Parathyroid adenoma (tissue), 2 donors: ENCODE data around the gene ASIP.
"Not testable (repeated sequence)": the region's sequence is repeated elsewhere in the genome, so short reads cannot be mapped to it uniquely, and the experiment has no call there.

Experiments
- H2AFZ ChIP-seq: fragments of 300-600 bp; sonication (generic); one replicate; pipeline ENCODE4 v1.7.0; 2017; ENCODE audit warnings: antibody characterized with exemption, mild to moderate bottlenecking
- H3K27ac ChIP-seq: fragments of 300-600 bp; sonication (generic); one replicate; pipeline ENCODE4 v1.7.0; 2017
- H3K27me3 ChIP-seq: fragments of 300-600 bp; sonication (generic); one replicate; pipeline ENCODE4 v1.7.0; 2017; ENCODE audit warnings: low read length; ENCODE audit not compliant: control insufficient read depth, insufficient read depth
- H3K36me3 ChIP-seq: fragments of 300-600 bp; sonication (generic); one replicate; pipeline ENCODE4 v1.7.0; 2017; ENCODE audit warnings: low read length; ENCODE audit not compliant: control insufficient read depth, insufficient read depth
- H3K4me1 ChIP-seq: fragments of 300-600 bp; sonication (generic); one replicate; pipeline ENCODE4 v1.7.0; 2017; ENCODE audit warnings: control low read depth
- H3K4me2 ChIP-seq: fragments of 300-600 bp; sonication (generic); one replicate; pipeline ENCODE4 v1.7.0; 2017; ENCODE audit warnings: low read length
- H3K4me3 ChIP-seq: fragments of 300-600 bp; sonication (generic); one replicate; pipeline ENCODE4 v1.7.0; 2017; ENCODE audit warnings: low read depth, low read length
- H3K79me2 ChIP-seq: fragments of 300-600 bp; sonication (generic); one replicate; pipeline ENCODE4 v1.7.0; 2017; ENCODE audit warnings: control low read depth
- H3K9ac ChIP-seq: fragments of 300-600 bp; sonication (generic); one replicate; pipeline ENCODE4 v1.7.0; 2017; ENCODE audit warnings: mild to moderate bottlenecking
- H3K9me3 ChIP-seq: fragments of 300-600 bp; sonication (generic); one replicate; pipeline ENCODE4 v1.7.0; 2017; ENCODE audit warnings: low read length; ENCODE audit not compliant: control insufficient read depth
- TF ChIP-seq, protein P1 (sequence below): fragments of 300-600 bp; sonication (generic); IDR thresholded peaks from one replicate; pipeline ENCODE4 v1.7.0; 2017; ENCODE audit warnings: antibody characterized with exemption, mild to moderate bottlenecking
- donor health status: primary hyperparathyroidism.

The ASIP gene

DNA sequence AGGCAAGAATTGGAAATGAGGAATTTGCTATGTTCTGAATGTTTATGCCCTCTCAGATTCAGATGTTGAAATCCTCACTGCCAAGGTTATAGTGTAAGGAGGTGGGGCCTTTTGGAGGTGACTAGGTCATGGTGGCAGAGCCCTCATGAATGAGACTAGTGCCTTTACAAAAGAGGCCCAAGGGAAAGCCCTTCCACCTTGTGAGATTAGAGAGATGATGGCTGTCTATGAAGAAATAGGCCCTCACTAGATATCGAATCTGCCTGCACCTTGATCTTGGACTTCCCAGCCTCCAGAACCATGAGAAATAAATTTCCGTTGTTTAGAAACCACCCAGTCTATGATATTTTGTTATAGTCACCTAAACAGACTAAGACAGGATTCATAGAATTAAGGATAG lies 10.4 kb downstream of the ASIP start:
- Histone ChIP-seq H3K4me3 (no peak overlapping the region), H3K79me2 (no peaks in the 10 kb centered on the region), H3K27me3 (no peaks in the 10 kb centered on the region), H3K27ac (no peak overlapping the region), H3K4me2 (no peak overlapping the region), H2AFZ (no peak overlapping the region), H3K9ac (no peak overlapping the region), H3K36me3 (no peaks in the 10 kb centered on the region), H3K9me3 (no peaks in the 10 kb centered on the region), H3K4me1 (no peaks in the 10 kb centered on the region)
- TF ChIP-seq, protein P1, sequence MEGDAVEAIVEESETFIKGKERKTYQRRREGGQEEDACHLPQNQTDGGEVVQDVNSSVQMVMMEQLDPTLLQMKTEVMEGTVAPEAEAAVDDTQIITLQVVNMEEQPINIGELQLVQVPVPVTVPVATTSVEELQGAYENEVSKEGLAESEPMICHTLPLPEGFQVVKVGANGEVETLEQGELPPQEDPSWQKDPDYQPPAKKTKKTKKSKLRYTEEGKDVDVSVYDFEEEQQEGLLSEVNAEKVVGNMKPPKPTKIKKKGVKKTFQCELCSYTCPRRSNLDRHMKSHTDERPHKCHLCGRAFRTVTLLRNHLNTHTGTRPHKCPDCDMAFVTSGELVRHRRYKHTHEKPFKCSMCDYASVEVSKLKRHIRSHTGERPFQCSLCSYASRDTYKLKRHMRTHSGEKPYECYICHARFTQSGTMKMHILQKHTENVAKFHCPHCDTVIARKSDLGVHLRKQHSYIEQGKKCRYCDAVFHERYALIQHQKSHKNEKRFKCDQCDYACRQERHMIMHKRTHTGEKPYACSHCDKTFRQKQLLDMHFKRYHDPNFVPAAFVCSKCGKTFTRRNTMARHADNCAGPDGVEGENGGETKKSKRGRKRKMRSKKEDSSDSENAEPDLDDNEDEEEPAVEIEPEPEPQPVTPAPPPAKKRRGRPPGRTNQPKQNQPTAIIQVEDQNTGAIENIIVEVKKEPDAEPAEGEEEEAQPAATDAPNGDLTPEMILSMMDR, result no peak

DNA sequence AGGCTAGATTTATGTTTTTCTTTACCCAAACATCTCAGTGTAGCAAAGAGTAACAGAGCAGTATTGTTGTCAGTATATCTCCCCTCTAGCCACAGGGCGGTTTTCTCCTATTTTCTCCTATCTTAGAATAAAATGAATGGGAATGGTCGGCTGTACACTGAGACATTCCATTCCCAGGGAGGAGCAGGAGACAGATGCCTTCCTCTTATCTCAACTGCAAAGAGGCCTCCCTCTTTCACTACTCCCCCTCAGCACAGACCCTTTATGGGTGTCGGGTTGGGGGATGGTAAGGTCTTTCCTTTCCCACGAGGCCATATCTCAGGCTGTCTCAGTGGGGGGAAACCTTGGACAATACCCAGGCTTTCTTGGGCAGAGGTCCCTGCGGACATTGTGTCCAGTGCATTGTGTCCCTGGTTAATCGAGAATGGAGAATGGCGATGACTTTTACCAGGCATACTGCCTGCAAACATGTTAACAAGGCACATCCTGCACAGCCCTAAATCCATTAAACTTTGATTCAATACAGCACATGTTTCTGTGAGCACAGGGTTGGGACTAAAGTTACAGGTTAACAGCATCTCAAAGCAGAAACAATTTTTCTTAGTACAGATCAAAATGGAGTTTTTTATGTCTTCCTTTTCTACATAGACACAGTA lies 11.3 kb downstream of the ASIP start:
- not testable (repeated sequence) for H3K79me2 ChIP-seq, H3K36me3 ChIP-seq, H3K4me2 ChIP-seq, H3K4me1 ChIP-seq, H3K4me3 ChIP-seq, H3K27me3 ChIP-seq, H3K9ac ChIP-seq, H3K27ac ChIP-seq, H2AFZ ChIP-seq, H3K9me3 ChIP-seq

DNA sequence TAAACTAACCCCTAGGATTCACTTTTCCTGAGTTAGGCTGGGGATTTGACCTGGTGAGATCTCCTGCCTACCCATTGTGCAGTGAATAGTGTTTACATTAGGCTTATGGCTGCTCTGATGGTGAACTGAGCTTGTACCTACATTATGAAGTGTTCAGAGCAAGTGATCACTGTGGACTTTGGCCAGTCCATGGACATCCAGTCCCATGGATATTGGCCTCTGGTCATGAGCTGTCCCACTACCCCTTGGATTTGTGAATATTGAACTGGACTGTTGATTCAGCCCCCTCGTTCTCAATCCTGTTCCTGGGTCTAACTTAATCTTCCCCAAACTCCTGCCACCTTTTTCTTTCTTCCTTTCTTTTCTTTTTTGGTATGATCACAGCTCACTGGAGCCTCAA lies 13.8 kb downstream of the ASIP start:
- H3K9me3 ChIP-seq, result no peaks in the 10 kb centered on the region
- no peak overlapping the region for H3K9ac ChIP-seq
- H3K79me2 ChIP-seq, result no peaks in the 10 kb centered on the region
- no peak overlapping the region for H2AFZ ChIP-seq
- no peak overlapping the region for H3K27ac ChIP-seq
- no peaks in the 10 kb centered on the region for H3K4me1 ChIP-seq
- no peaks in the 10 kb centered on the region for H3K27me3 ChIP-seq
- TF ChIP-seq, protein P1, result no peak
- H3K36me3 ChIP-seq, result no peaks in the 10 kb centered on the region
- no peak overlapping the region for H3K4me3 ChIP-seq
- H3K4me2 ChIP-seq, result no peak overlapping the region

DNA sequence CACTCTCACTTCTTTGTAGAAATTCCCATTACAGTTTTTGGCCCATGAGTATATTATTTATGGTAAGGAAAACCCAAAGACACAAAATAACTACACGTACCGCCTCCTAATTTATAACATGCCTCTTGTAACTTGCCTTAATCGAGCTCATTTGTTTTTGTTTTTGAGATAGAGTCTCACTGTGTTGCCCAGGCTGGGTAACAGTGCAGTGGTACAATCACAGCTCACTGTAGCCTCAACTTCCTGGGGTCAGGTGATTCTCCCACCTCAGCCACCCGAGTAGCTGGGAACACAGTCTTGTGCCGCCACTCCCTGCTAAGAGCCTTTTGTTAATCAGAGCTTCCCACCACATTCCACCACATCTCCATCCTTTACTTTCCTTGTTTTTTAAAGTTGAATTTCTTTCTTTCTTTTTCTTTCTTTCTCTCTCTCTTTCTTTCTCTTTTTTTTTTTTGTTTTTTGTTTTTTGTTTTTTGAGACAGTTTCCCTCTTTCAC lies 15.5 kb downstream of the ASIP start:
- H3K79me2 ChIP-seq, result no peaks in the 10 kb centered on the region
- no peaks in the 10 kb centered on the region for H3K9me3 ChIP-seq
- H3K9ac ChIP-seq, result no peak overlapping the region
- TF ChIP-seq, protein P1, result no peak
- no peak overlapping the region for H3K27ac ChIP-seq
- H3K36me3 ChIP-seq, result no peaks in the 10 kb centered on the region
- no peaks in the 10 kb centered on the region for H3K4me1 ChIP-seq
- no peak overlapping the region for H2AFZ ChIP-seq
- H3K4me2 ChIP-seq, result no peak overlapping the region
- no peak overlapping the region for H3K4me3 ChIP-seq
- H3K27me3 ChIP-seq, result no peaks in the 10 kb centered on the region

DNA sequence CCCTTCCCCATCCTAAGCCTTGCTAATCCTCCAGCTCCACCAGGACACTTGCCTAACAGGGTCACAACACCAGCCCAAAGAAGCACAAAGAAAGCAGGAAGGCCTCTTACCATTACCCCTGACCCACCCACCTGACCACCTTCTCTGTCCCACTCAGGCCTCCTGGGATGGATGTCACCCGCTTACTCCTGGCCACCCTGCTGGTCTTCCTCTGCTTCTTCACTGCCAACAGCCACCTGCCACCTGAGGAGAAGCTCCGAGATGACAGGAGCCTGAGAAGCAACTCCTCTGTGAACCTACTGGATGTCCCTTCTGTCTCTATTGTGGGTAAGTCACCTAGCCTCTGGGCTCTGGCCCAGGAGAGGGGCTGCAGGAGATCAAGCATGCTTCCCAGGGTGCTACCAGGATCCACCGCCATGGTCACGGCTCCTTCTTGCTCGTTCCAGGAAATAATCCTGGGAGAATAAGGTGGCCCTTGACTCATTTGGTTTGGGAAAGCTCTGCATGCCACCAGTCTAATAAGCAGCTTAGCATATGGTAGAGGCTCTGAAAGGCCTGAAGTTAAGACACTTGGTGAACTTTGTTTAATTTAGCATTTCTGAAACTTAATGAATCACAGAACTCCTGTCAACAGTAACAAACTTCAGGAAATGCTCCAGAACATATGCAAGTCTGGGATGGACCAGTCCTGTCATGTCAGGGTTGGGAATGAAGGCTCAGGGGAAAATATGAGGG lies 19.2 kb downstream of the ASIP start:
- TF ChIP-seq, protein P1, result no peak
- H3K4me2 ChIP-seq, result no peak overlapping the region
- no peak overlapping the region for H3K4me3 ChIP-seq
- no peak overlapping the region for H3K27ac ChIP-seq
- no peaks in the 10 kb centered on the region for H3K9me3 ChIP-seq
- no peak overlapping the region for H2AFZ ChIP-seq
- no peak overlapping the region for H3K9ac ChIP-seq
- H3K36me3 ChIP-seq, result no peaks in the 10 kb centered on the region
- no peaks in the 10 kb centered on the region for H3K27me3 ChIP-seq
- no peaks in the 10 kb centered on the region for H3K79me2 ChIP-seq
- H3K4me1 ChIP-seq, result no peaks in the 10 kb centered on the region
